Naive B cell (primary cell): ENCODE measurements around the gene NOL4L. TPM values are rescaled to one million over a fixed set of nuclear protein-coding genes. Genes with fewer than 3 reads are reported as not detected.

Experiments used
- ATAC-seq, 2 donors: fragments of 150-1000 bp; cut with Tn5 transposase; 2 replicates each; pipeline ENCODE4 v1.10.0; 2021; ENCODE audit warnings: low read depth in 2 of 2, mild to moderate bottlenecking in 2 of 2, moderate library complexity in 2 of 2
- DNase-seq: peaks from one replicate; pipeline ENCODE4 v3.0.0; 2022
- H3K27ac Mint-ChIP-seq, 6 donors: one replicate each; pipeline ENCODE4 v1.8.0; 2020 to 2022; ENCODE audit warnings: mild to moderate bottlenecking in 6 of 6, mixed read lengths in 6 of 6, moderate library complexity in 5 of 6, inconsistent platforms in 2 of 6
- H3K27me3 Mint-ChIP-seq, 3 donors: one replicate each; pipeline ENCODE4 v1.8.0; 2021 to 2022; ENCODE audit warnings: mixed read lengths in 3 of 3, mild to moderate bottlenecking in 1 of 3
- H3K36me3 Mint-ChIP-seq, 2 donors: one replicate each; pipeline ENCODE4 v1.8.0; 2020 to 2022; ENCODE audit warnings: mixed read lengths in 2 of 2, inconsistent platforms in 1 of 2, mild to moderate bottlenecking in 1 of 2
- H3K4me1 Mint-ChIP-seq, 3 donors: one replicate each; pipeline ENCODE4 v1.8.0; 2020 to 2022; ENCODE audit warnings: mixed read lengths in 3 of 3, inconsistent platforms in 1 of 3, mild to moderate bottlenecking in 1 of 3, moderate library complexity in 1 of 3
- H3K4me3 Mint-ChIP-seq, 8 donors: one replicate each; pipeline ENCODE4 v1.8.0; 2020 to 2022; ENCODE audit warnings: mild to moderate bottlenecking in 8 of 8, mixed read lengths in 8 of 8, moderate library complexity in 8 of 8, inconsistent platforms in 2 of 8
- H3K9me3 Mint-ChIP-seq, 7 donors: one replicate each; pipeline ENCODE4 v1.8.0; 2020 to 2022; ENCODE audit warnings: mixed read lengths in 7 of 7, mild to moderate bottlenecking in 5 of 7, inconsistent platforms in 2 of 7, moderate library complexity in 1 of 7
- polyA plus RNA-seq, 6 donors: library from polyadenylated mRNA; unstranded; fragments of 300-500 nt; fragmentation: Illumina TruSeq; gene quantifications; one replicate each; pipeline ENCODE4 v1.2.3, GENCODE V29; 2021; ENCODE audit warnings: low read depth in 6 of 6

Gene NOL4L
- polyA plus RNA-seq, 6 donors from 2014 or later: 1.3 to 4.2 (median 1.5) TPM; not detected in 1

DNA sequence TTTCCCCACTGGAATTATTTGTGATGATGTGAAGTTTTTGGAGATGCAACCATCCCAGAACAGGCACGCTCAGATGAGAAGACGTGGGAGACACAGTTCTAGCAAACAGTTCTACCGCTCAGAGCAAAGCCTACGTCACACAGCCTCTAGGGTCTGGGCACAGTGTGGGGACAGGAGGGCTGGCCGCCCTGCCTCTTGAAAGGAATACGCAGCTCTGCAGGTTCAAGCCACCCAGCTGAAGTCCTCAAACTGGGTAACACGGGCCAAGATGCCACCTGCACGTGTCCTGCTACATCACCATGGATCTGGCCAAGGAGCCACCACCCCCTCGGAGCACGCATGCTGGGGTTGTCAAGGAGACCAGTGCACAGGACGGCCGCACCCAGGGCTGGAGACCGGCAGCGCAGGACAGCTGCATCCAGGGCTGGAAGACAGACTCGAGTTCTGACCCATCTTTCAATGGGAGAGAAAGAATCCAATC, 75.0 kb downstream of the NOL4L start:
- no peak for ATAC-seq
- Mint-ChIP-seq H3K36me3 (no peaks in the 10 kb centered on the region), H3K4me3 (peak overlapping the region; percentile 18 to 87 (median 73)), H3K27ac (peak overlapping the region in 5 of 6 donors; percentile 69 to 83 (median 72)), H3K27me3 (no peaks in the 10 kb centered on the region), H3K4me1 (peaks cover 28 to 53% (median 40%) of the 10 kb centered on the region in 3 donors), H3K9me3 (no peaks in the 10 kb centered on the region)
- DNase-seq: no peak

DNA sequence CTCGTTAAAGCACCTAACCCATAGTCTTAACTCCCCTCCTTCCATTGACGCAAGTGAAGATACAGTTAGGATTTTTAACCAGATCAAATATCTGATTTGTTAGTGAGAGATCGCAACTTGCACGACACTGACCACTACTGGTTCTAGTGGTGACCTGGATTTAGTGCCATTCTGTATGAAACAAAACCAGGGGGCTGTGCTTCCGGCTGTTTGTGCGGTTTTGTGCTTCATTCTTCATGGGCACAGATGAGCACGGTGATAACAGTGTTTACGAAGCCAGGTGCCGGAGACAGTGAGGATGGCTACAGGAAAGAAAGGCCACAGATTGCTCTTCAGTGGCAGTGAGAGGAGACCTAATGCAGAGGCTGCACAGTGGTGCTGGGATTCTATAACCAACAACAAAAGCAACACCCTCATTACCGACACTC, 75.5 kb downstream of the NOL4L start:
- peak overlapping the region; percentile 69 to 83 (median 72) for H3K27ac Mint-ChIP-seq
- peak overlapping the region; percentile 18 to 87 (median 73) for H3K4me3 Mint-ChIP-seq
- ATAC-seq (peak; percentile 91 to 97), DNase-seq (peak; percentile 68)
- no peaks in the 10 kb centered on the region for H3K27me3 Mint-ChIP-seq
- no peaks in the 10 kb centered on the region for H3K9me3 Mint-ChIP-seq
- no peaks in the 10 kb centered on the region for H3K36me3 Mint-ChIP-seq
- H3K4me1 Mint-ChIP-seq: peaks cover 31 to 53% (median 40%) of the 10 kb centered on the region in 3 donors

DNA sequence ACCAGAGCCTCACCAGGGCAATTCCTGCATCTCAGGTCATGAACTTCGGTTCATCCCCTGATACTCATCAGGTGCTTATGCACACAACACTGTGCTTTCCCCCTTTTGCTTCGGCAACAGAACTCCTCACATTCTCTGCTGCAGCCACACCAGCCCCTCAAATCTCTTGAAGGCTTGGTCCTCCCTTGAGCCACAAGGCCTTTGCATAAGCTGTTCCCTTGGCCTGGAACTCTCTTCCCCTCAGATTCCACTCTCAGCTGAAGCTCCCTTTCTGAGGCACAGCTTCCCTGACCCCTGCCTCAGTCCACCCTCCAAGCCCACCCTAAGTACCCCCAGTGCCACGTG, 76.4 kb downstream of the NOL4L start:
- H3K36me3 Mint-ChIP-seq: no peaks in the 10 kb centered on the region
- no peaks in the 10 kb centered on the region for H3K27me3 Mint-ChIP-seq
- H3K4me3 Mint-ChIP-seq: peak overlapping the region in 3 of 8 donors; percentile 34 to 85 (median 70)
- peak overlapping the region in 4 of 6 donors; percentile 32 to 69 (median 42) for H3K27ac Mint-ChIP-seq
- ATAC-seq: no peak
- H3K9me3 Mint-ChIP-seq: no peaks in the 10 kb centered on the region
- peaks cover 31 to 53% (median 40%) of the 10 kb centered on the region in 3 donors for H3K4me1 Mint-ChIP-seq
- no peak for DNase-seq

DNA sequence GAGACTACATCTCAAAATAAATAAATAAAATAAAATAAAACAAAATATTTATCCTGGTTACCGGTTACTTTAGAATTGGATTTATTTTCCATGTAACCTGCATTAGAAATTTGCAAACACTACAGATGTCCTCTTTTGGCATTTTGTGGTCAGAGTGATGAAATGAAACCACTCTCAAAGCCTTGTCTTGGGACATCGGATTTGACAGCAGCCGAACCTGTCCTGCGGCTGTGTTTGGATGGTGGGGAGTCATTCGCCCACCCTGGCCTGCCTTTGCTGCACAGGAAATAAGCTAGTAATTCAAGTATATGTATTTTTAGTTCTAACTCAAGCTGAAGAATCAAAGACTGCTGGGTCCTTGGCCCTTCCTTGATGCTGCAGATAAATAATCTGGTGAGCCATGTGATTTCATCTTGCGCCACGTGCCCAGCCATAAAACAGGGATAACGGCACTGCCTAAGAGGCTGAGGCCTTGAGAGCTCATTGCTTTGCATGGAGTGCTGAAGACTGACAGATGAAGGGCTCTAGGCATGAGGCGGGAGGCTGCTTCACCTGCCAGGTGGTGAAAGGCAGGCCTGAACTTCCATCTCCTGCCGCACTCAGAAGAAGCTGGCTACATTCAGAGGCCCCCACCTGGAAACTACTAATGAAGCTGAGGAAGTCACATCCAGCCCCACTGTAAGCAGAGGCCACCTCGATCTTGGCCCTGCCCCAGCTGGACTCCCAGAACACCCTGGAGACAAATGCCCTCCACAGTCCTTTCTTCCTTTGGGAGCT, 76.9 kb downstream of the NOL4L start:
- Mint-ChIP-seq H3K36me3 (no peaks in the 10 kb centered on the region), H3K9me3 (no peaks in the 10 kb centered on the region), H3K4me3 (peak overlapping the region in 3 of 8 donors; percentile 24 to 34 (median 25)), H3K27me3 (no peaks in the 10 kb centered on the region), H3K27ac (peak overlapping the region in 5 of 6 donors; percentile 50 to 87 (median 69)), H3K4me1 (peaks cover 32 to 53% (median 40%) of the 10 kb centered on the region in 3 donors)
- DNase-seq (no peak), ATAC-seq (no peak)

DNA sequence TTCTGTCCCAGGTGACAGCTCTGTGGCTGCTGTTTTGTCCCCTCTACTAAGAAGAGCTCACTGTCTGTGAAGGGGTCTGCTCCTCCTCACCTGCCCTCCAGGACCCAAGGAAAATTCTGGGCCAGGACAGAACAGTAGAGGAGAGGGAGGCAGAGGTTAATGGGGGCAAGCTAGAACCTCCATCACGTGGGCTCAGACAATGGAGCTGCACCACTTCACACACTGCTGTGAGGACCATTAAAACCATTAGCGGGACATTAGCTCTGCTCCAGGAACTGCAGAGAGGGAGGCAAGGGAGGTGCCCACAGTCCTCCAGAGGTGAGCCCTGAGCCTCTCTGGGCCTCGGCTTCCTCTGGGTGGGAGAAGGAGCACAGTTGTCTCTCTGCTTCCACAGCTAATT, 78.4 kb downstream of the NOL4L start:
- no peak for DNase-seq
- Mint-ChIP-seq H3K4me3 (no peak overlapping the region), H3K27me3 (no peaks in the 10 kb centered on the region), H3K36me3 (no peaks in the 10 kb centered on the region), H3K27ac (peak overlapping the region in 4 of 6 donors; percentile 31 to 75 (median 56)), H3K4me1 (peaks cover 30 to 45% (median 33%) of the 10 kb centered on the region in 3 donors), H3K9me3 (no peaks in the 10 kb centered on the region)
- ATAC-seq: no peak

DNA sequence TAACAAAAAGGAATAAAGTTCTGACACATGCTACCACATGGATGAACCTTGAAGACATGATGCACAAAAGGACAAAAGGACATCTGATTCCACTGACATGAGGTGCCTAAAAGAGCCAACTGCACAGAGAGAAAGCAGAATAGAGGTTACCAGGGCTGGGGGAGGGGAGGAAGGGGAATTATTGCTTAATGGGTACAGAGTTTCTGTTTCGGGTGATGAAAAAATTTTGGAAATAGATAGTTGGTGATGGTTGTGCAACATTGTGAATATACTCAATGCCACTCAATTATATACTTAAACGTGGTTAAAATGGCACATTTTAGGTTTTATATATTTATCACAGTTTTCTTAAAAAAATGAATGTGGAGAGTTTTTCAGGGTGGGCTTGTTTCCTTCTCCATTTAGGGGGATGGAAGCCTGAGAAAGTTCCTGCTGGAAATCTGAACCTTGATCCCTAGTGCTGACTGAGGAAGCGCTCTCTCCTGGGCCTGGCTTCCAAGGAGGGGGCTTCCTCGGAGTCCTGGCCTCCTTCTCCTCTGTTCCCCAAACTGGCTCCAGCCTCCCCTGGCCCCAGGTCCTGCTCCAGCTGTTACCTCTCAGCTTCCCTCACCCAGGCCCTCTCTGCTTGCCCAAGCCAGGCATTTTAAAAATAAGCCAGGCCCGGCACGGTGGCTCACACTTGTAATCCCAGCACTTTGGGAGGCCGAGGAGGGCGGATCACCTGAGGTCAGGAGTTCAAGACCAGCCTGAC, 79.2 kb downstream of the NOL4L start:
- H3K4me1 Mint-ChIP-seq: peaks cover 26 to 37% (median 31%) of the 10 kb centered on the region in 3 donors
- no peaks in the 10 kb centered on the region for H3K9me3 Mint-ChIP-seq
- H3K4me3 Mint-ChIP-seq: no peak overlapping the region
- no peaks in the 10 kb centered on the region for H3K36me3 Mint-ChIP-seq
- DNase-seq: no peak
- peak overlapping the region in 5 of 6 donors; percentile 42 to 76 (median 44) for H3K27ac Mint-ChIP-seq
- ATAC-seq: no peak
- no peaks in the 10 kb centered on the region for H3K27me3 Mint-ChIP-seq

DNA sequence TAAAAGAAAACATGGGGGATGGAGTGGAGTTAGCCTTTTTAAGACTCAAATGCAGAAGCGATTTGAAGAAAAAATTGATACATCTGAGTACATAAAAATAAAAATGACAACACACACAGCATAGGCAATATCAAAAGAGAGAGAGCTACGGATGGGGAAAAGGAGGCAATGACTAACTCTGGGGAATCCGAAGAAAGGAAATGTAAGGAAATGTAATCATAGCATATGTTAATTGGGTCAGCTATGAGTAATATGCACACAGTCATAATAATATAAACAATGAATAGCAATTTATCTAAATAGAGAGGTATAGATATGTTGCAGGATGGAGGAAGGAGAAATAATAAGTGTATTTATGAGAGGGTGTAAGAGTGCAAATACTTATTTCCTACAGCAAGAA, 83.4 kb downstream of the NOL4L start:
- no peaks in the 10 kb centered on the region for H3K9me3 Mint-ChIP-seq
- no peak for ATAC-seq
- peak overlapping the region in 1 of 6 donors; percentile 1 for H3K27ac Mint-ChIP-seq
- H3K4me1 Mint-ChIP-seq: peaks cover 6 to 11% (median 8%) of the 10 kb centered on the region in 3 donors
- H3K36me3 Mint-ChIP-seq: no peaks in the 10 kb centered on the region
- no peak for DNase-seq
- H3K27me3 Mint-ChIP-seq: no peaks in the 10 kb centered on the region
- H3K4me3 Mint-ChIP-seq: no peak overlapping the region

DNA sequence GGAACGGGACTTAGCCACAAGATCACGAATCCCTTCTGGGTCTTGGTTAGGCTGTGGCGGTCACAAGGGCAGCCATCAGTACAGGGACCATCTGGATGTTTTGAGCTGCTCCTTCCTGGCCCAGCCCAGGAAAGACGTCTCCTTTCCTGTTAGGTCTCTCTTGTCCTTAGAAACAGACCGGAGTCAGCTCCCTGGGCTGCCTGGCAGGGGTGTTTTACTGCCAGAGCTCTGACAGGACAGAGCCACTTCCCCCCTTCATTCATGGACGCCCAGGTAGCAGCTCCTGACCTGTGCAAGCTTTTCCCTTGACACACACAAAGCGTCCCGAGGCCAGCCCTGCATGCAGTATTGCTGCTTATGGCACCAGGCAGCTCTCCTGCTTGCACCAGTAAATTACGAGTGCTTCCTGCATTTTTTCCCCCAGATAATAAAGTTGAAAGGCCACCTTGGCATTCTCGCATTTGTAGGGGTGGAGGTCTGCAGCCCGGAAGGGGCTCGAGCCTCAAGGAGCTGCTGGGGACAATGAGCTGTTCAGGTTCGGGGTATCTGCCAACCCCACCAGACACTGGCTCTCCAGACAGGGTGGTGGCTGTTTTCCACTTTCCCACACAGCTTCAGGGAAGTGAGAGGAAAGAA, 87.4 kb downstream of the NOL4L start:
- Mint-ChIP-seq H3K36me3 (no peaks in the 10 kb centered on the region), H3K4me1 (peaks cover 8 to 15% (median 11%) of the 10 kb centered on the region in 3 donors), H3K27me3 (no peaks in the 10 kb centered on the region), H3K27ac (no peak overlapping the region), H3K9me3 (no peaks in the 10 kb centered on the region), H3K4me3 (no peak overlapping the region)
- DNase-seq (no peak), ATAC-seq (no peak)

DNA sequence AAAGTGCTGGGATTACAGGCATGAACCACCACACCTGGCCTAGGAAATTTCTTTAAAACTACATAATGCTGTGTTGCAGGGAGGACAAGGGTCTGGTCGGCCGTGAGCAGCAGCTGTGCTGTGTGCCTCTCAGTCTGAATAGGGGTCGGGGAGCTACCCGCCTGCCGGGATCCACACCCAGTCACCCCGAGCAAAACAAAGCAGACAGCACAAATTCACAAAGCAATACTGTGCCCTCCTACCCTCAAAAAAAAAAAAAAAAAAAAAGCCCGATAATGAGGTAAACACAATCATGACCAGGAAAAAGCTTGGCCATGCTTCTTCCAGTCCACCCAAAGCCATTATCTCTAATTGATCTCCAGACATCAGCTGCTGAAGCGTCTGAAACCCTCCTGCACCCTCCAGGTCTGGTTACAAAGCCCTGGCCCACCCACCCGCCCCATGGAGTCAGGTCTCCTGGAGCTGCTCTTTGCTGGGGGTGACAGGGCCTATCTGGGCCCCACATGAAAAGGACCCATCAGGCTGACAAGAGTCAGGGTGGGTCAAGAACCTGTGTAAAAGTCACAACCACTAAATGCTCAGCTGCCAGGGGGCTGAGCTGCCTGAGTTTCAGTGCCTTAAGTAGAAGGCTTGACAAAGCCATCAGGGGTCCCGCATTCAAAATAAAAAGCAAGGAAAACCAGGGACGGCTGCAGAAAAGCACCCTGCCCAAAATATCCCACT, 88.2 kb downstream of the NOL4L start:
- peaks cover 8 to 17% (median 15%) of the 10 kb centered on the region in 3 donors for H3K4me1 Mint-ChIP-seq
- DNase-seq (no peak), ATAC-seq (no peak)
- no peak overlapping the region for H3K27ac Mint-ChIP-seq
- no peaks in the 10 kb centered on the region for H3K27me3 Mint-ChIP-seq
- H3K9me3 Mint-ChIP-seq: no peaks in the 10 kb centered on the region
- H3K36me3 Mint-ChIP-seq: no peaks in the 10 kb centered on the region
- H3K4me3 Mint-ChIP-seq: no peak overlapping the region

DNA sequence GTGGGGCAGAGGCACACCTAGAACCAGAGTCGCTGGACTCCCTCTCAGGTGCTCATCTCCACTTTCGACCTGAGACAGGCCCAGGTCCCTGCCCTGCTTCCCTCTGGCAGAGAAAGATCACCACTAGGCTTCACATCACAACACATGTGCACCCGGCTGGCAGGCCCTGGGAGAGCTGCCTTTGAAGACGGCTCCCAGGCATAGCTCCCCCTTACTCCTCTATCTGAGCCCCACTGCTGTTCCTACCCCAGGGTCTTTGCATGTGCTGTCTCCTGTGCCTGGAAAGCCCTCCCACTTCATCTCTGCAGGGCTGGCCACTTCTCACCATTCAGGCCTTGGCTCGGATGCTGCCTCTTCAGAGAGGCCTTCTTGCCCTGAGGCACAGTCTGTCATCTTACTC, 89.2 kb downstream of the NOL4L start:
- Mint-ChIP-seq H3K4me1 (peaks cover 8 to 16% (median 15%) of the 10 kb centered on the region in 3 donors), H3K27me3 (peaks cover 0 to 1% (median 0%) of the 10 kb centered on the region in 3 donors), H3K9me3 (no peaks in the 10 kb centered on the region), H3K27ac (peak overlapping the region in 1 of 6 donors; percentile 39), H3K4me3 (peak overlapping the region in 1 of 8 donors; percentile 20), H3K36me3 (no peaks in the 10 kb centered on the region)
- ATAC-seq: no peak
- no peak for DNase-seq

DNA sequence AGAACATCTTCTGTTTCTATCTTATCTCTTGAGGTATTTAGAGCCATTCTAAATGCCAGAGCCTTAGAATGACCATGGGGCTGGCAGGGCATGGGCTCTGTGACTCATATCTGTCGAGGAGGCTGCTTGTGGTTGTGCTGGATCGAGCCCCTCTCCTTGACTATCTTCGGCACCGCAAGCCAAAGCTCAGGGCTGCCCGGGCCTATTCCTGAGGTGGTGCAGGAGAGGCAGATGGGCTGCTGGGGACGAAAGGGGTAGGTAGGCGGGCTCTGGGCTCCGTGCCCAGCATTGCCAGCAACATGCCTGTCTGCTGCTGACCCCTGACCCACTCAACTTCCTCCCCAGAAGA, 89.9 kb downstream of the NOL4L start:
- H3K27ac Mint-ChIP-seq: no peak overlapping the region
- DNase-seq: no peak
- H3K4me3 Mint-ChIP-seq: no peak overlapping the region
- peaks cover 0 to 4% (median 0%) of the 10 kb centered on the region in 3 donors for H3K27me3 Mint-ChIP-seq
- no peak for ATAC-seq
- H3K36me3 Mint-ChIP-seq: no peaks in the 10 kb centered on the region
- no peaks in the 10 kb centered on the region for H3K9me3 Mint-ChIP-seq
- peaks cover 5 to 15% (median 12%) of the 10 kb centered on the region in 3 donors for H3K4me1 Mint-ChIP-seq

DNA sequence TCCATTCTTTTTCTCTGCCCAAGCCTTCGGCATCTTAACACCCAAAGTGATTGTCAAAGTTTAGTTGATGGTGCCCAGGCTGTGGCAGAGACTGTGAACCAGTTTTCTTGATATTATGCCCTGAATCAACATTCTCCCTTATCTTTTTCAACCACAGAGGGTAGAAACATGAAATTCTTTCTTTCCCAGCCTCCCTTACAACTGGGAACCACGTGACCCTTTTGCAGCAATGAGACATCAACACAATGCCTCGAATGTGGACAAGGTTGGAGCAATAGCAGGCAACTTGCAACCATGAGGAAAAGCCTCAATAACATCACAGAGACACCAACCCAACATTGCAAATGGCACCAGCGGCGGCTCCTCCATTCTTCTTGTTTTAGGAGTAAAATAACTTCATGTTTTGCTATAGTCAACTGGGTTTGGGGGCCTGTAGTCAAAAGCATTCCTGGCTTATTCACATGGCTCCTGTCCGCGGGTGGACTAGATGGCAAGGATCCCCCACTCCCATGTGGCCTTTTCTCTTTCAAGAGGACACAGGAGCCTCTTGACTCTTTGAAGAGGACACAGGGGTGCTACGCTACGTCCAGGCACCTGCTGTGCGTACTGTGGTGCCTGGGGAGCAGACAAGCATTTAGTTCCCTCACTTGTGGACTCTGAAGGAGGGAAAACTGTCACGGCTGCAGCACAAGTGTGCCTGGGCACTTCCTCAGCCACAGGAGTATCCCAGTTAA, 90.5 kb downstream of the NOL4L start:
- no peak overlapping the region for H3K4me3 Mint-ChIP-seq
- H3K36me3 Mint-ChIP-seq: no peaks in the 10 kb centered on the region
- DNase-seq (no peak), ATAC-seq (no peak)
- H3K4me1 Mint-ChIP-seq: peaks cover 5 to 12% (median 12%) of the 10 kb centered on the region in 3 donors
- no peaks in the 10 kb centered on the region for H3K9me3 Mint-ChIP-seq
- H3K27ac Mint-ChIP-seq: peak overlapping the region in 1 of 6 donors; percentile 26
- H3K27me3 Mint-ChIP-seq: peaks cover 0 to 4% (median 0%) of the 10 kb centered on the region in 3 donors
